ENCODE data around the gene TMEM255B.

GRCh38 chr13:113857531-113858195, 98.6 kb downstream of the TMEM255B start:
- TF ChIP-seq CTCF (optimal IDR thresholded peaks at IDR 0.05 in 1 of 3, IDR thresholded peaks at IDR 0.05 in 1 of 3, conservative IDR thresholded peaks at IDR 0.05 in 1 of 3; ENCODE audit: extremely low read depth in 1 of 3, insufficient read depth in 2 of 3, low read length in 3 of 3) = no peak
- no peak for TF ChIP-seq EZH2 (IDR thresholded peaks at IDR 0.05; ENCODE audit: low read length)
